H1 (cell line): ENCODE data around the gene H2BK1. TPM values are rescaled to one million over a fixed set of nuclear protein-coding genes. Genes with fewer than 3 reads are reported as not detected.

ENCODE experiments used
- BRCA1 ChIP-seq: IDR thresholded peaks from 2 replicates; pipeline ENCODE4 v1.6.1; 2012; ENCODE audit warnings: low read depth, low read length, improper control_type of control experiment
- CHD1 ChIP-seq: IDR thresholded peaks from 2 replicates; pipeline ENCODE4 v1.6.1; 2012; ENCODE audit warnings: low read depth, low read length, improper control_type of control experiment
- CREB1 ChIP-seq: IDR thresholded peaks from 2 replicates; pipeline ENCODE4 v1.6.1; 2012; ENCODE audit warnings: inconsistent platforms
- SIN3A ChIP-seq, 2 experiments: IDR thresholded peaks in 1 of 2; conservative IDR thresholded peaks in 1 of 2; 2 replicates each; pipeline ENCODE4 v1.6.1; 2011 to 2012; ENCODE audit warnings: low read length in 2 of 2, improper control_type of control experiment in 1 of 2, low read depth in 1 of 2, mild to moderate bottlenecking in 1 of 2
- SRF ChIP-seq: IDR thresholded peaks from 2 replicates; pipeline ENCODE4 v1.6.1; 2011; ENCODE audit warnings: mild to moderate bottlenecking, low read depth, low read length, moderate library complexity
- polyA plus RNA-seq, 7 experiments: library from polyadenylated mRNA; depleted of rRNA in 3 of 7; stranded (reverse) in 5 of 7; unstranded in 2 of 7; fragments of >200 nt in 5 of 7; fragments of 200-250 nt in 2 of 7; gene quantifications; 1 replicate in 5 of 7; 2 replicates in 1 of 7; 4 replicates in 1 of 7; pipeline versions ENCODE4 v1.2.1 to v1.2.3, GENCODE V29; 2011 to 2013; ENCODE audit warnings: missing spikeins in 2 of 7, mixed read lengths in 2 of 7
- total RNA-seq: library from RNA; stranded (reverse); fragmentation: NEBNext Ultra II Directional; extraction: Animal tissue kit (Norgen Biotek cat#: 25700); gene quantifications from 2 replicates; pipeline ENCODE4 v1.2.1, GENCODE V29; 2021
- TF ChIP-seq, protein P1 (sequence below): IDR thresholded peaks from 2 replicates; pipeline ENCODE4 v1.6.1; 2011; ENCODE audit warnings: low read length, improper control_type of control experiment
- TF ChIP-seq, protein P2 (sequence below): IDR thresholded peaks from 2 replicates; pipeline ENCODE4 v1.6.1; 2012; ENCODE audit warnings: inconsistent platforms

The H2BK1 gene
- total and polyA plus RNA-seq, 2 of the 8 experiments (the other 6 are each of a cell fraction or from before 2014, with no cell fraction given), result not detected

GRCh38 chr7:151177310-151177709 is 33.0 kb downstream of the H2BK1 start (continued):
- TF ChIP-seq, protein P1, sequence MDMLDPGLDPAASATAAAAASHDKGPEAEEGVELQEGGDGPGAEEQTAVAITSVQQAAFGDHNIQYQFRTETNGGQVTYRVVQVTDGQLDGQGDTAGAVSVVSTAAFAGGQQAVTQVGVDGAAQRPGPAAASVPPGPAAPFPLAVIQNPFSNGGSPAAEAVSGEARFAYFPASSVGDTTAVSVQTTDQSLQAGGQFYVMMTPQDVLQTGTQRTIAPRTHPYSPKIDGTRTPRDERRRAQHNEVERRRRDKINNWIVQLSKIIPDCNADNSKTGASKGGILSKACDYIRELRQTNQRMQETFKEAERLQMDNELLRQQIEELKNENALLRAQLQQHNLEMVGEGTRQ, result no peak
- TF ChIP-seq BRCA1 (no peak), SRF (no peak), CHD1 (no peak), CREB1 (no peak), SIN3A (conservative IDR thresholded peaks at IDR 0.05 in 1 of 2, IDR thresholded peaks at IDR 0.05 in 1 of 2; ENCODE audit: low read depth in 1 of 2, low read length in 2 of 2) (no peak)
- TF ChIP-seq, protein P2, sequence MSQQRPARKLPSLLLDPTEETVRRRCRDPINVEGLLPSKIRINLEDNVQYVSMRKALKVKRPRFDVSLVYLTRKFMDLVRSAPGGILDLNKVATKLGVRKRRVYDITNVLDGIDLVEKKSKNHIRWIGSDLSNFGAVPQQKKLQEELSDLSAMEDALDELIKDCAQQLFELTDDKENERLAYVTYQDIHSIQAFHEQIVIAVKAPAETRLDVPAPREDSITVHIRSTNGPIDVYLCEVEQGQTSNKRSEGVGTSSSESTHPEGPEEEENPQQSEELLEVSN, result no peak
